ES-I3 (cell line): Measurements from ENCODE around the gene NECAP2.
A peak's percentile ranks its signal among the peaks of the same experiment; 100 is the strongest.
"Not testable (repeated sequence)": the region's sequence is repeated elsewhere in the genome, so short reads cannot be mapped to it uniquely, and the experiment has no call there.

ENCODE experiments used
- H3K36me3 ChIP-seq: 2 replicates; pipeline ENCODE4 v1.6.1; 2013; ENCODE audit warnings: mild to moderate bottlenecking, low read length, control low read depth, moderate library complexity; ENCODE audit not compliant: insufficient read depth
- H3K4me1 ChIP-seq: 2 replicates; pipeline ENCODE4 v1.6.1; 2013; ENCODE audit warnings: mild to moderate bottlenecking, control low read depth, low read length; ENCODE audit not compliant: insufficient read depth
- H3K9ac ChIP-seq: 2 replicates; pipeline ENCODE4 v1.6.1; 2013; ENCODE audit warnings: low read depth, mild to moderate bottlenecking, low read length, moderate library complexity
- H3K9me3 ChIP-seq: 2 replicates; pipeline ENCODE4 v1.6.1; 2013; ENCODE audit warnings: mild to moderate bottlenecking, low read length, moderate library complexity; ENCODE audit not compliant: control insufficient read depth, insufficient read depth

Gene NECAP2

DNA sequence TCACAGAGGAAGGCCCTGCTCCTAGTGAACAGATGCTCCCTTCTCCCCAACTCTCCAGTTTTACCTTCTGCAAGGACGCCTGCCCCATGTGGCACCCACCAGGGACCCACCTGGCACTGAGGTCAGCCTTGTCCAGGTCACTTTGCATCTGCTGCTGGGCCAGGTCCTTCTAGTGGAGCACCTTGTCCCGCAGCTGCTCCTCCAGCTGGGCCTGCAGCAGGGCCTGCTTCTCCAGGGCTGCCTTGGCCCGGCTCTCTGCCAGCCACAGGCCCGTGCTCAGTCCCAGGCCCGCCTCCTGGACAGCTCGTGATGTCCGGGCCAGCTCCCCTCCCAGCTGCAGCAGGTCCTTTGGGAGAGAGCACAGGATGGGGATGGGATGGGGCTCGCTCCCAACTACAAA, 45.8 kb downstream of the NECAP2 start:
- H3K36me3 ChIP-seq, H3K4me1 ChIP-seq, H3K9me3 ChIP-seq, H3K9ac ChIP-seq: not testable (repeated sequence)

DNA sequence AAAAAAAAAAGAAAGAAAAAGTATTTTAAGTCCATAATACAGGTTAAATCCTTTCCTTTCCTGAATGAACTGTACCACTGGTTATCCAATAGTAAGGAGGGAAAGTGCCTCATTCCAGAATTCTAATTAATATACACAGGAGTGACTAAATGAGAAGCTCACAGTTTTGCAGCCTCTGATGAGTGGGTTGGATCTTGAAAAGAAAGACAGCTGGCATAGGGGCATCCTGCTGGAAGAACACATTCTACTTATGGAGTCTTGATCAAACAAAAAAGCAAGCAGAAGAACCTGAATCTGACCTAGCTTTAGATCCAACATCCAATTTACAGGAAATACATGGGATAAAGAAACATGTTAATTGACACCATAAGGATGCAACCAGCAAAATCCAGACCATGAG, 46.5 kb downstream of the NECAP2 start:
- not testable (repeated sequence) for H3K36me3 ChIP-seq, H3K9ac ChIP-seq, H3K9me3 ChIP-seq, H3K4me1 ChIP-seq

DNA sequence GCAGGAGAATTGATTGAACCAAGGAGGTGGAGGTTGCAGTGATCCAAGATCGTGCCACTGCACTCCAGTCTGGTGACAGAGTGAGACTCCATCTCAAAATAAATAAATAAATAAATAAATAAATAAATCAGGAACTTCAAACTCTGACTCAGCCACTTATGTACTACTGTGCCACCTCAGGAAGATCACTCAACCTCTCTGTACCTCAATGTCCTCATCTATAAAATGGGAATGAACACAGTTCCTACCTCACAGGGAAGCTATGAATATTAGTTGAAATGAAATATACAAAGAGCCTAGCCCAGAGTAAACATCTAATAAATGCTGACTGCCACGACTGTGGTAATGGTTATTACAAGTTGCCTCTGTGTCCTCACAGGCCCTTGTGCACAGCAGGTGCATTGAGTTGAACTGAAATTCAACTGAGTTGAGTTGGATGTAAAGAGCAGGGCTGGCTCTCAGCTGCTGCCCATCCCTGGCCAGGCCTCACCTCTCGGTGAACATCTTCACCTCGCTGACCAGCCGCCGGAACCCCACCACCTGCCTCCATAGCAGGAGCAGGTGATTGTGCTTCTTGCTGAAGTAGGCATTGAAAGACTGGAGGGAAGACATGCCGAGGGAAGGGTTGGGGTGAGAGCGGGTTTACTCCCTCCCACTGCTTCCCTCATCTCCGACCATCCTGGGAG, 48.8 kb downstream of the NECAP2 start:
- H3K4me1 ChIP-seq: peaks cover 16% of the 10 kb centered on the region; the same call in 1 of the 2 replicates
- not testable (repeated sequence) for H3K9ac ChIP-seq, H3K9me3 ChIP-seq, H3K36me3 ChIP-seq

DNA sequence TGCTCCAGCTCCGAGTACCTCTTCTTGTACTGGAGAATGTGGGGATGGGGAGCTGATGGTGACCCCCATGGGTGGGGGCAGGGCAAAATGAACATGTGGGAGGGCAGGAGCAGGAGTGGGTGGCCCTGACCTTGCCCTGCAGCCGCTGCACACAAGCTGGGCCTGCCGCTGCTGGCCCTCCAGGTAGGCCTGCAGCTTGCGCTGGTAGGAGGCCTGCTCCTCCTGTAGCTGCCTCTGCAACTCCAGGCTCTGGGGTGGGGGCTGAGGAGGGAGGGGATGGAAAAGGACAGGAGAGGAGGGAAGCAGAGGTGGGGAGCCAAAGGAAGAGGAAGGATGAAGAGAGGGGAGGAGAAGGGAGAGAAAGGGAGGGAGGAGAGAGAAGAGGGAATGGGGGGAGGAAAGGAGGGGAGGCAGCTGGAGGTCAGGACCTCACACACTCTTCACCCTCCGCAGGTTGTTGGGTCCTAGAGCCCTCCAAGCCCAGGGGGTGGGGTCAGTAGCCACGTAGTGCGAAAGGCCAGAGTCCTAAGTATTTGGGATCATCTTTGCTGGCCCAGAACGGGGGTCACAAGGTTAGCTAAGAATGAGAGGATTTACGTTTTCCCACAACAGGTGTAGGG, 50.6 kb downstream of the NECAP2 start:
- Histone ChIP-seq H3K4me1 (peaks cover 16% of the 10 kb centered on the region; the same call in 1 of the 2 replicates), H3K9ac (no peak overlapping the region; the same call in 1 of the 2 replicates), H3K9me3 (no peaks in the 10 kb centered on the region), H3K36me3 (no peaks in the 10 kb centered on the region)

DNA sequence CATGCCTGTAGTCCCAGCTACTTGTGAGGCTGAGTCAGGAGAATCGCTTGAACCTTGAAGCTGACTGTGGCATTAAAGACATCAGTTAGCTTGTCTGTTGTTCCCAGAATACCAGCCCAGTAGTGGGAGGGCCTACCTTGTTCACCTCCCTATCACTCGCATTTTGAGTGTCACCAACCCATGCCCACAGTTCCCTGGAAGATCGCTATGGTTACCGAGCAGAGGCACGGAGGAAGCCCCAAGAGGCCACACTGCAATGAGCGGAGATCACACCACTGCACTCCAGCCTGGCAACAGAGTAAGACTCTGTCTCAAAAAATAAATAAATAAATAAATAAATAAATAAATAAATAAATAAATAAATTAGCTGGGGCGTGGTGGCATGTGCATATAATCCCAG, 52.4 kb downstream of the NECAP2 start:
- H3K9ac ChIP-seq, H3K9me3 ChIP-seq, H3K36me3 ChIP-seq: not testable (repeated sequence)
- H3K4me1 ChIP-seq: peaks cover 16% of the 10 kb centered on the region; the same call in 1 of the 2 replicates

DNA sequence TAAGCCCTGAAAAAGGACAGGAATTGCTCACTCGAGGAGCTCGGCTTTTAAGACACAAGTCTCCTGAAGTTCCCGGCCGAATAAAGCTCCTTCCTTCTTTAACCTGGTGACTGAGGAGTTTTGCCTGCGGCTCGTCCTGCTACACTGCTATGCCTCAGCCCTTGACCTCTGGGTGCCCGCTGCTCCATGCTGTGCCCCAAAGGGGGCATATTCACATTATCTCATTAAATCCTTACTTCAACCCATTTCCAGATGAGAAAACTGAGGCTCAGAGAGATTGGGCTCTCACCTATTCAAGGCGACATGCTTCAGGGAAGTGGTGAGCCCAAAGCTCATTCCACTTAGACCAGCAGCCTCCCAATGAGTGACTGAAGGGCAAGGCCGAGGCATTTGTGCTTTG, 53.2 kb downstream of the NECAP2 start:
- H3K4me1 ChIP-seq: peaks cover 16% of the 10 kb centered on the region; the same call in 1 of the 2 replicates
- H3K9me3 ChIP-seq, H3K9ac ChIP-seq, H3K36me3 ChIP-seq: not testable (repeated sequence)

DNA sequence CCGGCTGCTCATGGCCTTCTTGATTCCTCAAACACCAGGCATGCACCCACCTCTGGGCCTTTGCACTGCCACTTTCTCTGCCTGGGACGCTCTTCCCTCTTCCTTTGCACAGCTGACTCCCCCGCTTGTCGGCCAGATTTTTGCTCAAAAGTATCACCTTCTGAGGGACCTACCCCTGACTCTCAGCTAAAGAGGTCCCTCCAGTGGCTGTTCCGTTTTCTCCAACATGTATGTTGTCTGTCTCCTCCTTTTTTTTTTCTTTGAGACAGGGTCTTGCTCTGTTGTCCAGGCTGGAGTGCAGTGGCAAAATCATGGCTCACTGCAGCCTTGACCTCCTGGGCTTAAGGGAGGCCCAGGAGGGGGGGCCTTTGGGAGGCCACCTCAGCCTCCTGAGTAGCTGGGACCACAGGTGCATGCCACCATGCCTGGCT, 57.0 kb downstream of the NECAP2 start:
- H3K9me3 ChIP-seq, H3K4me1 ChIP-seq, H3K9ac ChIP-seq, H3K36me3 ChIP-seq: not testable (repeated sequence)

DNA sequence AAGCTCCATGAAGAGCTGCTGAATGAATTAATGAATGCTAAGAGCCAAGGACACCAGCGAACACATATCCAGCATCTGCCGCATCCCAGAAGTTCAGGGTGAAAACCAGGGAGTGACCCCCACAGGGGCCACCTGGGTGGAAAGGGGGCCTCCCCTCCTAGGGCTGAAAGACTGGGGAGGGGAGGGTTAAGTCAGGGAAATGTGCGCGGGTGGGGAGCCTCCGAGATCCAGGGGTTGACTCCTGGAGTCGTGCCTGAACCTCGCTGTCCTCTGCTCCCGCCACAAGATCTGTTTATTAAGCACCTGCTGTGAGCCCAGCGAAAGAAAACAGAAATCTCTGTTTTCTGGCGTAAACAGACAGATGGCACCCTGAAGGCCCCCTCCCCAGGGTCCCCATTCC, 57.5 kb downstream of the NECAP2 start:
- not testable (repeated sequence) for H3K9me3 ChIP-seq, H3K36me3 ChIP-seq, H3K4me1 ChIP-seq
- peak overlapping the region; percentile 66; the same call in 1 of the 2 replicates for H3K9ac ChIP-seq

DNA sequence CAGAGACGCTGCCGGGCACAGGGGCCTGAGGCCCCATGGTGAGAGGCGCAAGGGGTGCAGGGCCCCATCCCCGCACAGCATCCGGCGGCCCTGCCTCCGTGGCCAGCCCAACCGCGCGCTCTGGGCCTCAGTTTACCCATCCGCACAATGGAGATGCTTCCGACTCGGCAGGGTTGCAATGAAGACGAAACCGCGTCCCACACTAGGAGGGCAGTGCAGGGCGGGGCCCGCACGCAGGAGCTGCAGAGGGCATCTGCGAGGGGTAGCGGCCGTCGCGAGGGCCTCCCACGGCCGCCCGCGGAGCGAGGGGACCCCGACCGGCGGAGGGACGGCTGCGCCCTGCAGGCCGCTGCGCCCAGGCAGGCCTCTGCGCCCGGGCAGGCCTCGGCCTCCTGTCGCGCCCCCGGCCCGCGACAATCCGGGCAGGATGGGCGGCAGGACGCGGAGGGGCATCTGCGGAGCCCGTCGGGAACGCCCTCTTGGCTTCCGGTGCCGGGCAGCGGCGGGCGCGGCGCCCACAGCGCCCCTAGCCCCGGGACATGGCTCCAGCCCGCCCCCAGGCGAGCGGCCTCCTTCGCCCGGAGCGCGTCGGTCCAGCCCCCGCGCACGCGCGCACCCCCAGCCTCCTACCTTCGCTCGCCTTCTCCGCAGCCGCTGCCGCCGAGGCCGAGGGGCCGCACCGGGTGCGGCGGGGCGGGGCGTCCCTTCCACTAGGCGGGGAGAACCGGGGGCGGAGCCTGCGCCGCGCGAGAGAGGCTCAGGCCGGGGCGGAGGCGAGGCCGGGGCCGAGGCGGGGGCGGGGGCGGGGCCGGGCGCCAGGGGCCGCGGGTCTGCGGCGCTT, 58.3 kb downstream of the NECAP2 start:
- Histone ChIP-seq H3K9ac (peak overlapping the region; percentile 95), H3K9me3 (no peaks in the 10 kb centered on the region), H3K4me1 (peaks cover under 1% of the 10 kb centered on the region; the same call in 1 of the 2 replicates), H3K36me3 (no peaks in the 10 kb centered on the region)

DNA sequence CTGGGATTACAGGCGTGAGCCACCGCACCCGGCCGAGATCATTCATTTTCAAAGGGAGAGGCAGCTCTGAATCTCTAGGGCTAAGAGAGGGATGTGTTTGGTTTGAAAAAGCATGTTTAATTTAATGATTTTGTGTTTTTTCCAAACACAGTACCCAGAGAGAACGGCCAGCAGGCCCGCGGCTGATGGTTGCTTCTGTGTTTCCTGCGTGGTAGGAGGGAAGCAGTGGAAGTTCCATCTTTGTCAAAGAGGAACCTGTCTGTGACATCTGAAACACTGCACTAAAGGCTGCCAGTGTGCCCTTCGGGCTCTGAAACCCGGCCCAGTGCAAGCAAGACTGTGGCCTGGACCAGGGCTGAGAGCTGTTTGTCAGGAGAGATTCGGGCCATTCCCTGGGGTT, 59.9 kb downstream of the NECAP2 start:
- not testable (repeated sequence) for H3K4me1 ChIP-seq, H3K9me3 ChIP-seq, H3K9ac ChIP-seq, H3K36me3 ChIP-seq

DNA sequence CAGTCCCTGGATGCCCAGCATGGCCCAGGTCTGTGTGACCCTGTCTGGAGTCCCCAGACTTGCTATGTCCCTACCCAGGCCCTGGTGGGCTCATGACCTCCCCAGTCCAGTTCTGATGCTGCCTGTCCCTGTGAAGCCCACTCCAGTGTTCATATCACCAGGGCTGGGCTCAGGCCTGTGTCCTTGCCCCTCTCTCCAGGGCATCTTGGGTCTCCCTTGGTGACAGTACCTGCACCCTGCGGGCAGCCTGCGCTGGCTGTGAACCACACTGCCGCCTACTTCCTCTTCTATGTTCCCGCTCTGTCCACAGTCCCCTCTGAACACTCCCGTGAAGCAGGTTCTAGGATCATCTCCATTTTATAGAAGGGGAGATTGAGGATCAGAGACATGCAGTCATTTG, 60.5 kb downstream of the NECAP2 start:
- not testable (repeated sequence) for H3K36me3 ChIP-seq, H3K9ac ChIP-seq, H3K4me1 ChIP-seq, H3K9me3 ChIP-seq

DNA sequence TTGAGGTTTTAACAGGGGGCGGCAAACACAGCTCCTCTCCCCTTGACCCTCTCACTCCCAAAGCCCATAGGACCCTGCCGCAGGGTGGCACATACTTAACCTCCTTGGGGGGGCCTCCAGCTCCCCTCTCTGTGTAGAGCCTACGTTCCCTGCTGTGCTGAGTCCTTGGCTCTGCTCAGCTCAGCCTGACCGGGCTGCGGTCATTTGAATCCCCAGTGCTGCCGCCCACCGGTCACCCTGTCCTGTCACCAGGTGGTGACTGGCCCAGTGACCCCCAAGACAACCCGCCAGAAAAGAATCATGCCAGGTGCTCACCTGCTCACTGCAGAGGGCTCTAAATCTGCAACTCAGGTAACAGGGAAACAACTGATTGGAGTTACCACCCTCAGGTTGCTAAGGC, 60.9 kb downstream of the NECAP2 start:
- H3K9ac ChIP-seq, H3K4me1 ChIP-seq: not testable (repeated sequence)

DNA sequence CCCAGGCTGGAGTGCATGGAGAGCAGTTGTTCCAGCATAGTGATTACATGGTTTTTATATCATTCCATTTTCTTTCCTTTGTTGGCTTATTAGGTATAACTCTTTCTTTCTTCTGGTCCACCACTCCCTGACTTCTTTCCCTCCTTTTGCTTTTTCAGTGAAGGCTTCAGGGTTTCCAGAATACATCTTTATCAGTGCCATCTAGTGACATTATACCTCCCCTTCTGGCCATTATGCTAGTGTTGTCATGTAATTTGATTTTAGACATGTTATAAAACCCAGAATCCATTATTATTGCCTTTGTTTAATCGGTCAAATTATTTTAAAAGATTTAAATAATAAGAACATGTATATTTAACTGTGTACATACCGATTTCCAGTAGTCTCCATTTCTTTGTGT, 63.0 kb downstream of the NECAP2 start:
- Histone ChIP-seq H3K4me1 (no peaks in the 10 kb centered on the region), H3K9ac (no peak overlapping the region), H3K9me3 (no peaks in the 10 kb centered on the region), H3K36me3 (no peaks in the 10 kb centered on the region)

More for the DNA sequence above, 60.9 kb downstream of the NECAP2 start:
- not testable (repeated sequence) for H3K9me3 ChIP-seq, H3K36me3 ChIP-seq

DNA sequence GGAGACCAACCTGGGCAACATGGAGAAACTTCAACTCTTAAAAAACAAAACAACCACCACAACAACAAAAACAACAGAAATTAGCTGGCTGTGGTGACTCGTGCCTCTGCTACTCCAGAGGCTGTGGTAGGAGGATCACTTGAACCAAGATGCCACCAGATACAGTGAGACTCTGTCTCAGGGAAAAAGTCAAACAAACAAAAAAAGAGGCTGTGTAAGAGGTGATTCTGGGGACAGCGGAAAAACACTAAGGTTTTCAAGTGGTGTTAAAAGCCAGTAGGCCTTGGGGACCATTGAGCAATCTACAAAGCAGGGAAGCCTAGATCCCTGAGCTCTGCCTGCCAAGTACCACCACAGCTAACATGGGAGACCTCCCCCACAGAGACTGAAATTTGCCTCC, 65.3 kb downstream of the NECAP2 start:
- H3K4me1 ChIP-seq: not testable (repeated sequence)

More for the DNA sequence above, 65.3 kb downstream of the NECAP2 start:
- H3K36me3 ChIP-seq, H3K9me3 ChIP-seq, H3K9ac ChIP-seq: not testable (repeated sequence)
